BJ (cell line): ENCODE results near the gene DCHS2. TPM values are rescaled to one million over a fixed set of nuclear protein-coding genes. Genes with fewer than 3 reads are reported as not detected.

Experiments
- CTCF ChIA-PET: fragments of 350-600 bp; formaldehyde crosslinking; extraction: SDS; loops from one replicate; lab custom pipeline; 2021; ENCODE audit warnings: antibody characterized with exemption, inconsistent platforms; lab: Yijun Ruan, JAX
- POLR2A ChIA-PET: fragments of 300-600 bp; sonication (Branson Sonifier 250); formaldehyde crosslinking; extraction: SDS; loops from one replicate; lab custom pipeline; 2021; ENCODE audit warnings: antibody characterized with exemption; lab: Charles Lee
- DNase-seq: peaks from one replicate; pipeline ENCODE4 v3.0.0-alpha.2; 2011; ENCODE audit warnings: low read depth
- H3K27me3 ChIP-seq: 2 replicates; pipeline ENCODE4 v1.6.0; 2011; ENCODE audit warnings: low read length; ENCODE audit not compliant: control insufficient read depth, insufficient read depth
- H3K36me3 ChIP-seq: 2 replicates; pipeline ENCODE4 v1.5.1; 2011; ENCODE audit warnings: low read length; ENCODE audit not compliant: control insufficient read depth, insufficient read depth
- H3K4me3 ChIP-seq: 2 replicates; pipeline ENCODE4 v1.5.1; 2011; ENCODE audit warnings: low read depth, mild to moderate bottlenecking, control low read depth, low read length
- polyA plus RNA-seq: library from polyadenylated mRNA; depleted of rRNA; stranded (reverse); fragments of >200 nt; gene quantifications from 2 replicates; pipeline ENCODE4 v1.2.3, GENCODE V29; 2011
- TF ChIP-seq, protein P1 (sequence below): IDR thresholded peaks from 2 replicates; pipeline ENCODE4 v1.5.1; 2011; ENCODE audit warnings: low read depth, mild to moderate bottlenecking, control low read depth, inconsistent platforms, low read length, moderate library complexity; ENCODE audit not compliant: insufficient read depth

Gene DCHS2
- polyA plus RNA-seq, 1 experiment: not detected

DNA sequence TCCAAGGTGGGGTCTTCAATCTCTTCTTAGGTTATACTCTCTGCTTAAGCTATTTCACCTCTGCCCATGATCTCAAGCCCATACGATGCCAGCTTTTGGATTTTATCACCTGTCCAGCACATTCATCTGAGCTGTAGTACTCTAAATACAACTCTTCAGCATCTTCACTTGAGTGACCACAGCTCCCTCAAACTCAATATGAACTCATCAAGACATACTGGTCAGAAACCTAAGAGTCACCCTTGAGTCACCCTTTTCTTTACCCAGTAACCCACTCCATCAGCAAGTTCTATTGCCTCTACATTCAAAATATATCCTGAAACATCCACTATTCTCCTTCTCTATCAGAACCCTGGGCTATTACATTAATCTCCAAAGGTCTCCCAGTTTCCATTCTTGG, 69.4 kb downstream of the DCHS2 start:
- no peak overlapping the region for H3K4me3 ChIP-seq
- ChIA-PET POLR2A (no interaction called here), CTCF (interaction anchor here (1.5 kb wide), 1 partner anchor 12 kb away, joined by 3 read pairs; no protein-coding TSS in a partner anchor)
- TF ChIP-seq, protein P1, sequence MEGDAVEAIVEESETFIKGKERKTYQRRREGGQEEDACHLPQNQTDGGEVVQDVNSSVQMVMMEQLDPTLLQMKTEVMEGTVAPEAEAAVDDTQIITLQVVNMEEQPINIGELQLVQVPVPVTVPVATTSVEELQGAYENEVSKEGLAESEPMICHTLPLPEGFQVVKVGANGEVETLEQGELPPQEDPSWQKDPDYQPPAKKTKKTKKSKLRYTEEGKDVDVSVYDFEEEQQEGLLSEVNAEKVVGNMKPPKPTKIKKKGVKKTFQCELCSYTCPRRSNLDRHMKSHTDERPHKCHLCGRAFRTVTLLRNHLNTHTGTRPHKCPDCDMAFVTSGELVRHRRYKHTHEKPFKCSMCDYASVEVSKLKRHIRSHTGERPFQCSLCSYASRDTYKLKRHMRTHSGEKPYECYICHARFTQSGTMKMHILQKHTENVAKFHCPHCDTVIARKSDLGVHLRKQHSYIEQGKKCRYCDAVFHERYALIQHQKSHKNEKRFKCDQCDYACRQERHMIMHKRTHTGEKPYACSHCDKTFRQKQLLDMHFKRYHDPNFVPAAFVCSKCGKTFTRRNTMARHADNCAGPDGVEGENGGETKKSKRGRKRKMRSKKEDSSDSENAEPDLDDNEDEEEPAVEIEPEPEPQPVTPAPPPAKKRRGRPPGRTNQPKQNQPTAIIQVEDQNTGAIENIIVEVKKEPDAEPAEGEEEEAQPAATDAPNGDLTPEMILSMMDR: no peak
- no peak for DNase-seq
- H3K36me3 ChIP-seq: no peaks in the 10 kb centered on the region
- no peaks in the 10 kb centered on the region for H3K27me3 ChIP-seq

DNA sequence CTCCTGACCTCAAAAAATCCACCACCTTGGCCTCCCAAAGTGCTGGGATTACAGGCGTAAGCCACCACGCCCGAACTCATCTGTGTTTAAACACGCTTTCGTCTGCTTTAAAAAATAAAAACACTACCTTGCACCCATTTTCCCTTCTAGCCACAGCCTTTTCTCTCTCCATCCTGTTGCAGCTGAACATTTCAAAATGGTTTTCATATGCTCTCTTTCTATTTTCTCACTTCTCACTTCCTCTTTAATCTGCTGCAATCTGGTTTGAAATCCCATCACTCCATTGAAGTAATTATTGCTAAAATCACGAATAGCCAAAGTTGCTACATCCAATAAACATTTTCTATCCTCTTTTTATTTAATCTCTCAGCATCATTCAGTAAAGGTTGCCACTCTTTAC, 70.0 kb downstream of the DCHS2 start:
- CTCF ChIA-PET: interaction anchor here (1.5 kb wide), 1 partner anchor 13 kb away, joined by 3 read pairs; no protein-coding TSS in a partner anchor
- TF ChIP-seq, protein P1: no peak
- H3K27me3 ChIP-seq: no peaks in the 10 kb centered on the region
- POLR2A ChIA-PET: no interaction called here
- DNase-seq: no peak
- H3K4me3 ChIP-seq: no peak overlapping the region
- H3K36me3 ChIP-seq: no peaks in the 10 kb centered on the region

DNA sequence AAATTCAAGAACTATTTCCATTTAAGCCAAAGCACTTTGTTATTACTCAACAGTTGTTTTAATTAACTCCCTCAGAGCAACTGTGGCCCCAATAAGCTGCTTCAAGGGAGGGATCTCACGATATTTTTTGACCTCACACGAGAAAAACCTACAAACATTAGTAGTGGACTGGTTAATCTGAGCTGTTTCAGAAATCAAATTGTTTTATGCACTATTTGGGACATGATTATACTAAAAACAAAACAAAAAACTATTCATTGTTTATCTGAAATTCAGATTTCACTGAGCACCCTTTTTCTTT, 74.3 kb downstream of the DCHS2 start:
- ChIA-PET CTCF (interaction anchor here (0.7 to 1.5 kb wide), 2 partner anchors 10 to 86 kb away, joined by 3 to 4 read pairs; no protein-coding TSS in a partner anchor), POLR2A (no interaction called here)
- DNase-seq: no peak

DNA sequence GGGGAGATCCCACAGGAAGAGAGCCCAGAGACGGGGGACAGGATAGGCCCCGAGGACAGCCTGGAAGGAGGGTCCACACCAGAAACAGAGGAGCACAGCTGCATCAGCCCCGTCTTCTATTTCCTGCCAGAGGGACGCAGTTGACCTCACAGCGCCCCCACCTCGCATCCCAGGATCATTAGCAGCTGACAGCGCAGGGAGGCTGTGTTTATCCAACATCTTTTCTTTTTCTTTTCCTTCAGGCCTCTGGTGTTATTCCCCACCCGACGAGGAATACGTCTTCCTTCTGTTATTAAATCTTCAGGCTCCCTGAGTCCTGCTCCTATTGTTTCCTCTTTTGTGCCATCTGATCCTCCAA, 75.4 kb downstream of the DCHS2 start:
- ChIA-PET CTCF (interaction anchor here (0.7 to 2.4 kb wide), 4 partner anchors 9 to 98 kb away, joined by 3 to 7 read pairs (median 4); no protein-coding TSS in a partner anchor), POLR2A (interaction anchor here (0.6 kb wide), 1 partner anchor 293 kb away, joined by 3 read pairs; no protein-coding TSS in a partner anchor)

More for the DNA sequence above, 74.3 kb downstream of the DCHS2 start:
- TF ChIP-seq, protein P1: no peak
- H3K36me3 ChIP-seq: no peaks in the 10 kb centered on the region
- no peak overlapping the region for H3K4me3 ChIP-seq
- no peaks in the 10 kb centered on the region for H3K27me3 ChIP-seq

DNA sequence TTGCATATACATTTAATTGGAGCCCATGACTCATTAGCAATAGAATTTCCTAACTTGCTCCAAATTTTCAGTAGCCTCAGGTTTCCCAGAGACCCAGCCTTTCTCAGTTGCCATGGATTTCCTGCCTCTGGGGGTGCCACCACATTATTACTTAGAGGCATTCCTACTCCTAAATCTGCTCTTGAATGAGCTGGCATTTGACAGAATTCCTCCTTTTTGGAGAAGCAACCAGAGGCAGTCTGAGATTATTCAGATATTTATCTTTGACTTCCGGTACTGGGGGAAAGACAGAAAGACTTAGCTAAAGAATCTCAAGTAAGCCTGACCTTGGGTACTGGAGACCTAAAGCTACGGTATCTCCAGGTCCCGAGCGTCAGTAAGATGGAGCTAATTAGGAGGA, 76.3 kb downstream of the DCHS2 start:
- no peak overlapping the region for H3K4me3 ChIP-seq
- H3K36me3 ChIP-seq: no peaks in the 10 kb centered on the region
- no peaks in the 10 kb centered on the region for H3K27me3 ChIP-seq
- DNase-seq: no peak
- CTCF ChIA-PET: interaction anchor here (2.4 kb wide), 1 partner anchor 16 kb away, joined by 7 read pairs; no protein-coding TSS in a partner anchor
- POLR2A ChIA-PET: interaction anchor here (0.7 kb wide), 1 partner anchor 135 kb away, joined by 3 read pairs; the partner anchor contains the start of gene PLRG1
- TF ChIP-seq, protein P1: no peak

More for the DNA sequence above, 75.4 kb downstream of the DCHS2 start:
- no peaks in the 10 kb centered on the region for H3K27me3 ChIP-seq
- DNase-seq: no peak
- no peaks in the 10 kb centered on the region for H3K36me3 ChIP-seq
- peak overlapping the region; percentile 32 for H3K4me3 ChIP-seq
- TF ChIP-seq, protein P1: no peak
